T-helper 1 cell (primary cell): Measurements from ENCODE around the gene HMGB3.
A peak's percentile ranks its signal among the peaks of the same experiment; 100 is the strongest.
"Not testable (repeated sequence)": the region's sequence is repeated elsewhere in the genome, so short reads cannot be mapped to it uniquely, and the experiment has no call there.

Source experiments
- DNase-seq, 5 donors: peaks; one replicate each; pipeline ENCODE4 v3.0.0-alpha.2; 2012 to 2020

Gene HMGB3

GRCh38 chrX:150980186-150980585 lies 2.9 kb upstream of the HMGB3 start:
- no peak for DNase-seq

DNA sequence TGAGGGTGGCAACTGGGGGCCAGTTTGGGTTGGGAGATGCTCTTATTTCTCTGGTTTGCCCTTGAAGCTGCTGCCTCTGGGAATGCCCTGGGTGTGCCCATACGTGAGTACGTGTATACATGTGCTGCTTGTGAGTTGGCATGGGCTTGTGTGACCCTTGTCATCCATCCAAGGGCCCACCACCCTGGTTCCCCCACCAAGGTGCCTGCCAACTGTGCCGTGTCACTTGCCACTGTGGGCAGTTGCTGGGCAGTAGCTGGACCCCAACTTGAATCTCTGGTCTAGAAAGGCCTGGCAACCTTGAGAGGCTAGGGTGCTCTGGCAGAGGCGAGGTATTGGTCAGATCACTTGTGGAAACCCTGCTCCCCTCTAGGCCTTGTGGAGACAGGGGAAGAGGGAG lies 2.4 kb upstream of the HMGB3 start:
- DNase-seq, result no peak

- DNase-seq, result no peak
Observed at GRCh38 chrX:150982235-150982787, 824 bp upstream of the HMGB3 start.

DNA sequence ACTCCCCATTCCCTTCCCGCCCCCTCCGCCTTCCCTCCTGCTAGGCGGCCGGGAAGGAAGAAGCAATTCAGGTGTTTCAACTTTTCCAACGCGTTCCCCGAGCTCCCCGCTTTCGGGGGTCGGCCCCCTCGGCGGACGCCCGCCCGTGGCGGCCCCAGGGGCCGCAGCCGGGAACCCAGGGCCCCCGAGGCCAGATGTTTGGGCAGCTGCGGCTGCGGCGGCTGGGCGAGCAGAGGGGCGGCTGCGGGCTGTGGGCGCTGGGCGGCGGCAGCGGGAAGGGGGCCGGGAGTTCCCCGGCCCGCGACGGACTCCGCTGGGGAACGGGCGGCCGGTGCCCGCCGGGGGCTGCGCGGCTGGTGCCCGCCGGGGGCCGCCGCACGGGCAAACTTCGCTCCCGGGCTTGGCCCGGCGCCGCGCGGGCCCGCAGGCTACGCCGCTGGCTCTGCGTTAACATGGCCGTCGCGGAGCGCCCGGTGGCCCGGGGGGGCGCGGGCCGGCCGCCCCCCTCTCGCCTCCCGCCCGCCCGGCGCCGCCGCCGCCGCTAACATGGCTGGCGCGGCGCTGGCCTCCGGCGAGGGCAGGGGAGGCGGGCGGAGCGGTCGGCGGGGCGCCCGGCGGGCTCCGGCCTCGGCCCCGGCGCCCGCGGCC lies 510 bp downstream of the HMGB3 start:
- DNase-seq, result peak in 1 of 5 donors; percentile 5

DNA sequence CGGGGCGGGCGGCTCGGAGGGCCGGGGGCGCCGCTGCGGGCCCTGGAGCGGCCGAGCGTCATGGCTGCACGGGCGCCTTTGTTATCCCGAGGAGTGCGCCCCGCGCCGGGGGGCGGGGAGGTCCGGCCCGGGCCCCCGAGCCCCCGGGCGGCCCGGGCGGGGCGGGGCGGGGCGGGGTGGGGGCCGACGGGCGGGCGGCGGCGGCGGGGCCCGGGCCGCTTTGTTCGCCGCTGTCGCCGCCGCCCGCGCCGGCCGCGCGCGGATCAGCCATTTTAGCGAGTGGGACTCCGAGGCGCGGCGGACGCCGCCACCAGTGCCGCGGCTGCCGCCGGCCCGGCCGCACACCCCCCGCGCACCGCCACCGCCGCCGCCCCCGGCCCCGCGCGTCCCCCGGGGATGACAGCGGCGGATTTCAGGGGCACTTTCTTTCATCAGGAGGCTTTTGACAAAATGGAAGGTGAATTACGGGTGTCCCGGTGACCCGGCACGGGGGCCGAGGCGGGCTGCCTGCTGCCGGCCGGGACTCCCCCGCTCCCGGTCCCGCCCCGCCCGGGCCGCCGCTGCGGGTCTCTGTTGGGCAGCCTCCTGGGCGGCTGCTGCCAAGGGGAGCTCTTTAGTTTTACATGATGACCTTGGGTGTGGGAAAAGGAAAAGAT lies 1.2 kb downstream of the HMGB3 start:
- peak in 1 of 5 donors; percentile 10 for DNase-seq

DNA sequence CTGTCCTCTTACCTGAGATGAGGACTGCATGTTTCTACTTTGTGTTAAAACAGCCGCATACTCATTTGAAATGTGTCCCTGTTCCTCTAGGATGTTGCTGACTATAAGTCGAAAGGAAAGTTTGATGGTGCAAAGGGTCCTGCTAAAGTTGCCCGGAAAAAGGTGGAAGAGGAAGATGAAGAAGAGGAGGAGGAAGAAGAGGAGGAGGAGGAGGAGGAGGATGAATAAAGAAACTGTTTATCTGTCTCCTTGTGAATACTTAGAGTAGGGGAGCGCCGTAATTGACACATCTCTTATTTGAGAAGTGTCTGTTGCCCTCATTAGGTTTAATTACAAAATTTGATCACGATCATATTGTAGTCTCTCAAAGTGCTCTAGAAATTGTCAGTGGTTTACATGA lies 4.6 kb downstream of the HMGB3 start:
- not testable (repeated sequence) for DNase-seq

GRCh38 chrX:150989420-150989819 lies 6.3 kb downstream of the HMGB3 start:
- no peak for DNase-seq

- no peak for DNase-seq
Observed at GRCh38 chrX:150990910-150991309, 7.8 kb downstream of the HMGB3 start.

GRCh38 chrX:151000861-151001331 lies 17.8 kb downstream of the HMGB3 start:
- DNase-seq, result no peak

DNA sequence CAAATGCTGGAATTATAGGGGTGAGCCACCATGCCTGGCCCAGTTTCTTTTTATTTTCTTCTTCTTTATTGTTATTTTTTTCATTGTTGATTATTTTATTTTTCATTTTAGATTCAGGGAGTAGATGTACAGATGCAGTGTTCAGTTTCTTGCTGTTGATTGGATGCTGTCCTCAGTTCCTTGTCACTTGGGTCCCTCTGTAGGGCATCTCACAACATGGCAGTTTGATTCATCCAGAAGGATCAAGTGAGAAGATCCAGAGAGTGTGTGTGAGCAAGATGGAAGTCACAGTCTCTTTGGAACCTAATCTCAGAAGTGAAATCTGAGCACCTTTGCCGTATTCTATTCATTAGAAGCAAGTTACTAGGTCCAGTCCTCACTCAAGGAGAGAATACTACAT lies 20.9 kb downstream of the HMGB3 start:
- DNase-seq, result no peak

DNA sequence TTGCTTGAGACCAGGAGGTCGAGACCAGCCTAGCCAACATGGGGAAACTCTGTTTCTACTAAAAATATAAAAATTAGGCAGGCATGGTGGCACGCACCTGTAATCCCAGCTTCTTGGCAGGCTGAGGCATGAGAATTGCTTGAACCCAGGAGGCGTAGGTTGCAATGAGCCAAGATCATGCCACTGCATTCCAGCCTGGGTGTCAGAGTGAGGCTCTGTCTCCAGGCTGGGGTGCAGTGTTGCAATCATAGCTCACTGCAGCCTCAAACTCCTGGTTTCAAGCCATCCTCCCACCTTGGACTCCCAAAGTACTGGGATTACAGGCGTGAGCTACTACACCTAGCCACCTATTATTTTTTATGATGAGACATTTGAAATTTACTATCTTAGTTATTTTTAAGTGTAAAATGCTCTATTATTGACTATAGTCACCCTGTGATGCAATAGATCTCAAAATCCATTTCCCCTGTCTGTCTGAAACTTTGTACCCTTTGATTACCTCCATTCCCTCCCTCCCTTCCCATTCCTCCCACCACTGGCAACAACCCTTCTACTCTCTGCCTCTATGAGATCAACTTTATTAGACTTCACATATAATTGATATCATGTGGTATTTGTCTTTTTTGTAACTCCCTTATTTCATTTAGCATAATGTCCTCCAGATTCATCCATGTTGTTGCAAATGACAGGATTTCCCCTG lies 23.4 kb downstream of the HMGB3 start:
- no peak for DNase-seq

DNA sequence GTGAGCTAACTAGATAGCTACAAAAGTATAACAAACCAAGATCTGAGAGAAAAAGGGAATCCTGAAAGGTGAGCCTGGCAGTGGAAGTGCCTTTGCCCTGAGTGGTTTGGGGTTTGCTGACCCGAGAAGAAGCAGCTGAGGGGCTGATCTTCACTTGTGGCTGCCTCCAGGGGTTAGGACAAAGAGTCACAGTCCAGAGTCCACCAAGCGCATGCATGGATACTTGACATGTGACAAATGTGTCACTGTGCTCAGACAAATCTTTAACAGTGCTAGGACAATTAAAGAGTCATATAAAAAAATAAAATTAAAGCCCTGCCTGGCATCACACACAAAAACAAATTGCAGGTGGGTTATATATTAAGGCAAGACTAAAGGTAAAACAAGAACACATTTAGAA lies 26.4 kb downstream of the HMGB3 start:
- DNase-seq, result no peak

DNA sequence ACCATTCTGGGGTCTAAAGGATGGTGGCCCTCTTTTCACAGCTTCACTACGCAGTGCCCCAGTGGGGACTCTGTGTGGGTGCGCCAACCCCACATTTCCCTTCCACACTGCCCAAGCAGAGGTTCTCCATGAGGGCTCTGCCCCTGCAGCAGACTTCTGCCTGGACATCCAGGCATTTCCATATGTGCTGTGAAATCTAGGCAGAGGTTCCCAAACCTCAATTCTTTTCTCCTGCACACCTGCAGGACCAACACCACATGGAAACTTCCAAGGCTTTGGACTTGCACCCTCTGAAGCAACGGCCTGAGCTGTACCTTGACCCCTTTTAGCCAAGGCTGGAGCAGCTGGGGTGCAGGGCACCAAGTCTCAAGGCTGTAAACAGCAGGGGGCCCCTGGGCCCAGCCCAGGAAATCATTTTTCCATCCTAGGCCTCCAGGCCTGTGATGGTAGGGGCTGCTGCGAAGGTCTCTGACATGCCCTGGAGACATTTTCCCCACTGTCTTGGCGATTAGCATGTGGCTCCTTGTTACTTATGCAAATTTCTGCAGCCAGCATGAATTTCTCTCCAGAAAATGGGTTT lies 30.1 kb downstream of the HMGB3 start:
- no peak for DNase-seq

GRCh38 chrX:151015684-151016083 lies 32.5 kb downstream of the HMGB3 start:
- DNase-seq, result no peak

DNA sequence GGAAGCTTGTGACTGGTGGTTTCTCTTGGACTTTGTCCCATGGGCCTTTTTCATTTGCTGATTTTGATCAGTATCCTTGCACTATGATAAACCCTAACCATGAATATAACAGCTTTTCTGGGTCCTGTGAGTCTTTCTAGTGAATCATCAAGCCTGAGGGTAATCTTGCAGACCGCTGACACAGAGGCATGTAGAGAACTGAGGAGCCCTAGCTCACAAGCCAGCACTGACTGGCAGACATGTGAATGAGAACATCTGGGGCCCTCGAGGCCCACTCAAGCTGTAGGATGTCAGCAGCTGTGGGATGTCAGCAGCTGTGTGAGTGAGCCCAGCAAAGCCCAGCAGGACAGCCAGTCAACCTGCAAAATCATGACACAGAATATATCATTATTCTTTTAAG lies 36.7 kb downstream of the HMGB3 start:
- DNase-seq, result no peak

DNA sequence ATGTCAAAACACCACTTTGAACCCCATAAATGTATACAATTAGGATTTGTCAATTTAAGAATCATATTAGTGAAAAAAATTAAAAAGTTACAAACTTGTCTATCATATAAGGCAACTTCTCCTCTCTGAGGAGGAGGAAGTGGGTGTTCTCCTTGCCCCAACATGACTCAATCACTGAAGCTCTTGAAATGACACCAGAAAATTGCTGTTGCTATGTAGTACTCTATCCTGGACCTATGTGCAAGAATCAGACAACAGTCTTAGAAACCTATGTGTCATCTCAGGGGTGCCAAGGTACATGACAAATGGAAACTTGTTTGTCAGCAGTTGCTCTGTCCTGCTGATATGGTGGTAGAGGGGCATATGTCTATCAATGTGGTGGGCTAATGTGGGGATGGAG lies 47.7 kb downstream of the HMGB3 start:
- DNase-seq, result peak in 1 of 5 donors; percentile 39

- DNase-seq, result no peak
Observed at GRCh38 chrX:151031391-151031975, 48.3 kb downstream of the HMGB3 start.

GRCh38 chrX:151039351-151039750 lies 56.2 kb downstream of the HMGB3 start:
- no peak for DNase-seq
